ENCODE measurements around the gene ARHGAP26. TPM values are rescaled to one million over a fixed set of nuclear protein-coding genes. Genes with fewer than 3 reads are reported as not detected.

Gene ARHGAP26
- total and polyA plus RNA-seq, 7 donors, result 5.4 to 25.5 (median 19.1) TPM

GRCh38 chr5:143205883-143206195 is 435.7 kb downstream of the ARHGAP26 start:
- 87 to 92% methylated on average over 3 of the region's 3 CpGs for WGBS, 2 donors
- intact Hi-C loops (cut with DNase I), result no loop called here
- no peaks in the 10 kb centered on the region for H3K27me3 ChIP-seq
- H3K27ac ChIP-seq, result no peak overlapping the region
- DNase-seq, result no peak
- peaks cover 0 to 8% (median 0%) of the 10 kb centered on the region in 4 donors for H3K4me1 ChIP-seq
- H3K36me3 ChIP-seq, result no peaks in the 10 kb centered on the region
- no peak overlapping the region for H3K4me3 ChIP-seq
- no peaks in the 10 kb centered on the region for H3K9me3 ChIP-seq
- TF ChIP-seq CTCF (IDR thresholded peaks at IDR 0.05), result no peak
- no peak for TF ChIP-seq POLR2A (IDR thresholded peaks at IDR 0.05)
- TF ChIP-seq POLR2AphosphoS5 (IDR thresholded peaks at IDR 0.05), result no peak
- no peak for TF ChIP-seq EP300 (IDR thresholded peaks at IDR 0.05)

DNA sequence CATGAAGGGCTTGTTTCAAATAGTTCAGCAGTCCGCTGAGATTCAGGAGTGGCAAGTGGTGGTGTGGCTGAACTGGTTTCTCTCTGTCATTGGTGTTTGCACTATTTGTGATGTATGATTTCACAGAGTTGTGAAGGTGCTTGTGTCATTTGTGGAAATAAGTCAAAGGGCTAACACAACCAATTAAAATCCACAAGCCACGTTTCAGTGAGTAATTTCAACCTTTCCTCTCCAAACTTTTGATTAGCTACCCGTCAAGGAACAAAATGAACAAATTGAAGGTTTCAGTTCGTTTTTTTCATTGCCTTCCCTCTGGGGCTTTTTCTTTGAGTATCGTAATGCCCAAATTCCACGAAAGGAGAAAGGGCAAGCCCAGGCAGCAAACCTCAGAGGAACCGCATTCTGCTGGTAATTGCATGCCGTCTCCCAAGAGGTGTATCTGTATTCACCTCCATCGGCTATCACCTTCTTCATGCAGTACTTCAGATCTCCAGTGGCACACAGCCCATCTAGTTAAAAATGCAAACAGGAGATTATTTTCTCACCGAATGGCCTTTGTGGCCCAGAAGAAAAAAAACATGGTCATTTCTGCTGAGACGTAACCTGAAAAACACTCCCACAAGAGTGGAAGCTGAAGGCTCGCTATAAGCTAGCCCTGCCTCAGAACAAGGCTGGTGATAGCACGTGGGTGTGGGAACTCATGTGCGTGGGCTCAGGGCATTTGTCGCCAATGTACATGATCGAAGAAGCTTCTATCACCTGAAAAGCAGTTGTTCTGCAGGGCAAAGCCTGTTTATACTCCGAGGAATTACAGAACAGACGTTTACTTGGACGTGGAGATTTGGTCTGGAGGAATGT is 436.2 kb downstream of the ARHGAP26 start:
- Histone ChIP-seq H3K4me1 (peaks cover 0 to 8% (median 0%) of the 10 kb centered on the region in 4 donors), H3K4me3 (no peak overlapping the region), H3K9me3 (no peaks in the 10 kb centered on the region), H3K27me3 (no peaks in the 10 kb centered on the region), H3K27ac (no peak overlapping the region), H3K36me3 (no peaks in the 10 kb centered on the region)
- TF ChIP-seq POLR2AphosphoS5 (IDR thresholded peaks at IDR 0.05) (no peak), EP300 (IDR thresholded peaks at IDR 0.05) (no peak), CTCF (IDR thresholded peaks at IDR 0.05) (no peak), POLR2A (IDR thresholded peaks at IDR 0.05) (no peak)
- intact Hi-C loops (cut with DNase I), result no loop called here
- DNase-seq, result no peak
- 88 to 89% methylated on average over 19 of the region's 19 CpGs for WGBS, 2 donors

GRCh38 chr5:143207058-143207457 is 436.9 kb downstream of the ARHGAP26 start:
- H3K27me3 ChIP-seq, result no peaks in the 10 kb centered on the region
- TF ChIP-seq POLR2A (IDR thresholded peaks at IDR 0.05) (no peak), POLR2AphosphoS5 (IDR thresholded peaks at IDR 0.05) (no peak), CTCF (IDR thresholded peaks at IDR 0.05) (no peak), EP300 (IDR thresholded peaks at IDR 0.05) (no peak)
- WGBS, 2 donors, result 96 to 97% methylated on average over 13 of the region's 13 CpGs
- no peaks in the 10 kb centered on the region for H3K9me3 ChIP-seq
- no peak overlapping the region for H3K4me3 ChIP-seq
- peak overlapping the region in 1 of 4 donors; percentile 35 for H3K27ac ChIP-seq
- intact Hi-C loops (cut with DNase I), result no loop called here
- no peaks in the 10 kb centered on the region for H3K36me3 ChIP-seq
- H3K4me1 ChIP-seq, result peaks cover 0 to 8% (median 0%) of the 10 kb centered on the region in 4 donors
- no peak for DNase-seq

GRCh38 chr5:143207563-143208364 is 437.6 kb downstream of the ARHGAP26 start:
- DNase-seq, result no peak
- Histone ChIP-seq H3K4me1 (peaks cover 0 to 8% (median 0%) of the 10 kb centered on the region in 4 donors), H3K9me3 (no peaks in the 10 kb centered on the region), H3K36me3 (no peaks in the 10 kb centered on the region), H3K27ac (peak overlapping the region in 3 of 4 donors; percentile 20 to 47 (median 35)), H3K27me3 (no peaks in the 10 kb centered on the region), H3K4me3 (no peak overlapping the region)
- WGBS, 2 donors, result 68 to 77% methylated on average over 13 of the region's 13 CpGs
- TF ChIP-seq POLR2AphosphoS5 (IDR thresholded peaks at IDR 0.05) (peak in 1 of 4 donors; percentile 38), CTCF (IDR thresholded peaks at IDR 0.05) (no peak)
- intact Hi-C loops (cut with DNase I), result no loop called here

All from sigmoid colon (tissue), 7 donors.